Stimulated activated CD4-positive, alpha-beta T cell treated with anti-CD3 and anti-CD28 coated beads, Interleukin-12 subunit alpha, Interleukin-12 subunit beta, amount 100 ng/mL, for 48 hours (primary cell): ENCODE measurements around the gene SLIT1.

Experiments used
- DNase-seq, 3 donors: peaks; one replicate each; pipeline ENCODE4 v3.0.0-alpha.2; 2020; ENCODE audit warnings: low read depth in 2 of 3, low spot score in 1 of 3

The SLIT1 gene

GRCh38 chr10:97004591-97004990, 181.2 kb downstream of the SLIT1 start:
- no peak for DNase-seq

- no peak for DNase-seq
Measured at GRCh38 chr10:97003804-97004201, 182.0 kb downstream of the SLIT1 start.

- DNase-seq, result no peak
Measured at GRCh38 chr10:97003151-97003803, 182.5 kb downstream of the SLIT1 start.

GRCh38 chr10:97002670-97003069, 183.1 kb downstream of the SLIT1 start:
- no peak for DNase-seq

- no peak for DNase-seq
Measured at GRCh38 chr10:97001183-97001991, 184.4 kb downstream of the SLIT1 start.

- no peak for DNase-seq
Measured at GRCh38 chr10:97000487-97001182, 185.1 kb downstream of the SLIT1 start.

GRCh38 chr10:96999987-97000386, 185.8 kb downstream of the SLIT1 start:
- no peak for DNase-seq

GRCh38 chr10:96999337-96999736, 186.4 kb downstream of the SLIT1 start:
- no peak for DNase-seq

GRCh38 chr10:96998329-96998888, 187.3 kb downstream of the SLIT1 start:
- no peak for DNase-seq

- DNase-seq, result no peak
Measured at GRCh38 chr10:96996275-96996965, 189.3 kb downstream of the SLIT1 start.

- DNase-seq, result no peak
Measured at GRCh38 chr10:96995851-96996250, 189.9 kb downstream of the SLIT1 start.

GRCh38 chr10:96992721-96993120, 193.0 kb downstream of the SLIT1 start:
- no peak for DNase-seq

- DNase-seq, result no peak
Measured at GRCh38 chr10:96991313-96991841, 194.4 kb downstream of the SLIT1 start.

- DNase-seq, result no peak
Measured at GRCh38 chr10:96988426-96988825, 197.3 kb downstream of the SLIT1 start.

- no peak for DNase-seq
Measured at GRCh38 chr10:96987842-96988175, 197.9 kb downstream of the SLIT1 start.

GRCh38 chr10:96987141-96987841, 198.5 kb downstream of the SLIT1 start:
- DNase-seq, result no peak

- DNase-seq, result no peak
Measured at GRCh38 chr10:96986200-96986856, 199.4 kb downstream of the SLIT1 start.

GRCh38 chr10:96984541-96985131, 201.1 kb downstream of the SLIT1 start:
- DNase-seq, result no peak

- no peak for DNase-seq
Measured at GRCh38 chr10:96982149-96982930, 203.4 kb downstream of the SLIT1 start.
